ENCODE measurements around the gene CNDP1.

CNDP1 gene

GRCh38 chr18:74495581-74496507, 38.5 kb upstream of the CNDP1 start, which contains the start of gene CNDP2 (continued):
- TF ChIP-seq ZNF366 (tag by site-specific recombination; conservative IDR thresholded peaks at IDR 0.05) (no peak), OSR2 (tag by site-specific recombination; IDR thresholded peaks at IDR 0.05) (no peak), ZNF157 (tag by site-specific recombination; IDR thresholded peaks at IDR 0.05) (no peak), WT1 (tag by site-specific recombination; IDR thresholded peaks at IDR 0.05) (no peak), KLF10 (tag by site-specific recombination; IDR thresholded peaks at IDR 0.05) (peak; percentile 99), ZBTB21 (tag by site-specific recombination; IDR thresholded peaks at IDR 0.05) (peak; percentile 92), ZNF558 (tag by site-specific recombination; IDR thresholded peaks at IDR 0.05) (no peak), SCRT2 (tag by site-specific recombination; IDR thresholded peaks at IDR 0.05) (peak; percentile 26; the same call in 1 of the 2 replicates), ZNF529 (tag by site-specific recombination; IDR thresholded peaks at IDR 0.05; ENCODE audit: insufficient replicate concordance) (no peak), KLF16 (tag by site-specific recombination; IDR thresholded peaks at IDR 0.05) (peak; percentile 97), ZNF37A (tag by site-specific recombination; IDR thresholded peaks at IDR 0.05) (no peak), ZNF843 (tag by site-specific recombination; IDR thresholded peaks at IDR 0.05) (0 out of 2 replicates have a peak, but pooled peaks have one; percentile 21), HOXA7 (CRISPR knock-in tag; IDR thresholded peaks at IDR 0.05; ENCODE audit: borderline replicate concordance) (no peak), EGR2 (tag by site-specific recombination; IDR thresholded peaks at IDR 0.05; ENCODE audit: low read depth) (peak; percentile 97), ZNF214 (tag by site-specific recombination; IDR thresholded peaks at IDR 0.05; ENCODE audit: borderline replicate concordance) (no peak), ZSCAN16 (tag by site-specific recombination; IDR thresholded peaks at IDR 0.05) (no peak), ZNF248 (tag by site-specific recombination; IDR thresholded peaks at IDR 0.05) (no peak), ZNF433 (tag by site-specific recombination; IDR thresholded peaks at IDR 0.05; ENCODE audit: low read depth) (no peak), ZNF658 (tag by site-specific recombination; IDR thresholded peaks at IDR 0.05) (no peak), ZNF560 (tag by site-specific recombination; IDR thresholded peaks at IDR 0.05; ENCODE audit: borderline replicate concordance) (no peak), ZSCAN30 (tag by site-specific recombination; IDR thresholded peaks at IDR 0.05) (no peak), ZFP37 (tag by site-specific recombination; IDR thresholded peaks at IDR 0.05) (0 out of 2 replicates have a peak, but pooled peaks have one; percentile 40), ZNF175 (tag by site-specific recombination; IDR thresholded peaks at IDR 0.05) (no peak), ZNF501 (tag by site-specific recombination; IDR thresholded peaks at IDR 0.05) (no peak; the same call in none of the 2 replicates), ZNF211 (tag by site-specific recombination; IDR thresholded peaks at IDR 0.05; ENCODE audit: low read depth) (no peak), YY1 (tag by site-specific recombination; IDR thresholded peaks at IDR 0.05) (no peak), ZNF146 (tag by site-specific recombination; IDR thresholded peaks at IDR 0.05) (no peak), ZBTB1 (tag by site-specific recombination; IDR thresholded peaks at IDR 0.05) (no peak), ZNF610 (tag by site-specific recombination; IDR thresholded peaks at IDR 0.05; ENCODE audit: borderline replicate concordance) (peak; percentile 75; the same call in 1 of the 2 replicates), ZNF785 (tag by site-specific recombination; IDR thresholded peaks at IDR 0.05) (no peak), HIC1 (tag by site-specific recombination; IDR thresholded peaks at IDR 0.05) (0 out of 2 replicates have a peak, but pooled peaks have one; percentile 35)
- TF ChIP-seq, protein P1, sequence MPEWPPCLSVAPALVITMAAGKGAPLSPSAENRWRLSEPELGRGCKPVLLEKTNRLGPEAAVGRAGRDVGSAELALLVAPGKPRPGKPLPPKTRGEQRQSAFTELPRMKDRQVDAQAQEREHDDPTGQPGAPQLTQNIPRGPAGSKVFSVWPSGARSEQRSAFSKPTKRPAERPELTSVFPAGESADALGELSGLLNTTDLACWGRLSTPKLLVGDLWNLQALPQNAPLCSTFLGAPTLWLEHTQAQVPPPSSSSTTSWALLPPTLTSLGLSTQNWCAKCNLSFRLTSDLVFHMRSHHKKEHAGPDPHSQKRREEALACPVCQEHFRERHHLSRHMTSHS (tag by site-specific recombination; IDR thresholded peaks at IDR 0.05): no peak
- TF ChIP-seq, protein P2, sequence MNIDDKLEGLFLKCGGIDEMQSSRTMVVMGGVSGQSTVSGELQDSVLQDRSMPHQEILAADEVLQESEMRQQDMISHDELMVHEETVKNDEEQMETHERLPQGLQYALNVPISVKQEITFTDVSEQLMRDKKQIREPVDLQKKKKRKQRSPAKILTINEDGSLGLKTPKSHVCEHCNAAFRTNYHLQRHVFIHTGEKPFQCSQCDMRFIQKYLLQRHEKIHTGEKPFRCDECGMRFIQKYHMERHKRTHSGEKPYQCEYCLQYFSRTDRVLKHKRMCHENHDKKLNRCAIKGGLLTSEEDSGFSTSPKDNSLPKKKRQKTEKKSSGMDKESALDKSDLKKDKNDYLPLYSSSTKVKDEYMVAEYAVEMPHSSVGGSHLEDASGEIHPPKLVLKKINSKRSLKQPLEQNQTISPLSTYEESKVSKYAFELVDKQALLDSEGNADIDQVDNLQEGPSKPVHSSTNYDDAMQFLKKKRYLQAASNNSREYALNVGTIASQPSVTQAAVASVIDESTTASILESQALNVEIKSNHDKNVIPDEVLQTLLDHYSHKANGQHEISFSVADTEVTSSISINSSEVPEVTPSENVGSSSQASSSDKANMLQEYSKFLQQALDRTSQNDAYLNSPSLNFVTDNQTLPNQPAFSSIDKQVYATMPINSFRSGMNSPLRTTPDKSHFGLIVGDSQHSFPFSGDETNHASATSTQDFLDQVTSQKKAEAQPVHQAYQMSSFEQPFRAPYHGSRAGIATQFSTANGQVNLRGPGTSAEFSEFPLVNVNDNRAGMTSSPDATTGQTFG (tag by site-specific recombination; IDR thresholded peaks at IDR 0.05; ENCODE audit: borderline replicate concordance): no peak
- TF ChIP-seq, protein P3, sequence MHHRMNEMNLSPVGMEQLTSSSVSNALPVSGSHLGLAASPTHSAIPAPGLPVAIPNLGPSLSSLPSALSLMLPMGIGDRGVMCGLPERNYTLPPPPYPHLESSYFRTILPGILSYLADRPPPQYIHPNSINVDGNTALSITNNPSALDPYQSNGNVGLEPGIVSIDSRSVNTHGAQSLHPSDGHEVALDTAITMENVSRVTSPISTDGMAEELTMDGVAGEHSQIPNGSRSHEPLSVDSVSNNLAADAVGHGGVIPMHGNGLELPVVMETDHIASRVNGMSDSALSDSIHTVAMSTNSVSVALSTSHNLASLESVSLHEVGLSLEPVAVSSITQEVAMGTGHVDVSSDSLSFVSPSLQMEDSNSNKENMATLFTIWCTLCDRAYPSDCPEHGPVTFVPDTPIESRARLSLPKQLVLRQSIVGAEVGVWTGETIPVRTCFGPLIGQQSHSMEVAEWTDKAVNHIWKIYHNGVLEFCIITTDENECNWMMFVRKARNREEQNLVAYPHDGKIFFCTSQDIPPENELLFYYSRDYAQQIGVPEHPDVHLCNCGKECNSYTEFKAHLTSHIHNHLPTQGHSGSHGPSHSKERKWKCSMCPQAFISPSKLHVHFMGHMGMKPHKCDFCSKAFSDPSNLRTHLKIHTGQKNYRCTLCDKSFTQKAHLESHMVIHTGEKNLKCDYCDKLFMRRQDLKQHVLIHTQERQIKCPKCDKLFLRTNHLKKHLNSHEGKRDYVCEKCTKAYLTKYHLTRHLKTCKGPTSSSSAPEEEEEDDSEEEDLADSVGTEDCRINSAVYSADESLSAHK (tag by site-specific recombination; IDR thresholded peaks at IDR 0.05): no peak

Data from HEK293 (cell line).